HG03025 (cell line): ENCODE results near the gene ST6GALNAC3.
A peak's percentile ranks its signal among the peaks of the same experiment; 100 is the strongest.

Source experiments
- ATAC-seq: cut with Tn5 transposase; IDR thresholded peaks from one replicate; pipeline ENCODE4 v1.9.1; 2021; ENCODE audit warnings: mild to moderate bottlenecking, moderate library complexity; ENCODE audit not compliant: unreplicated experiment, low FRiP score

Gene ST6GALNAC3

DNA sequence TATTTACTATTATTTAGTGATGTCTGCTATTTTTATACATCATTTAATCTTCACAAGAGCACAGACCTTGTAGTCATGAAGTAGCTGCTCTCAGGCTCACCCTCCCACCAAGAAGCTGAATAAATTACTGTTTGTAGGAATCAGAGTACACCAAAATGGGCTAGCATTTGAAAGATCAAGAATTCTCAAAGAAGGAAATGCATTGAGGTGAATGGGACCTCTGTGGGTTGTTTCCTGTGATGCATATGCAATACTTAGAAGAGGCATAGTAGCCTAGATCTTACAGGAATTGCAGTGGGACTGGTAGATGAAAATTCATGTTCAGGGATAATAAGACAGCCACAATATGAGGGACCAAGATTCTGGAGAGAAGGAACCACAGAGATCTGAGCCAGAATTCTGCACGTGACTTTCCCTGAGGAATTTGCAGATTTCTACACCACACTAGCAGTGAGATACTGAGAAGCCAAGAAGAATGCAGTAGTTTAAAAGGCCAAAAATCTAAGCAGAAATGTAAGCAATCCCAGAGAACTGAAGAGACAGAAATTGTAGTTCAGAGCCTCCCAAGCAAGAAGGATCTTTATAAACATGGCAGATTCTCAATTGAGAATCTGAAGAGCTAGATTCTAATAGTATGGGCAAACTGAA lies 307.0 kb downstream of the ST6GALNAC3 start:
- no peak for ATAC-seq

DNA sequence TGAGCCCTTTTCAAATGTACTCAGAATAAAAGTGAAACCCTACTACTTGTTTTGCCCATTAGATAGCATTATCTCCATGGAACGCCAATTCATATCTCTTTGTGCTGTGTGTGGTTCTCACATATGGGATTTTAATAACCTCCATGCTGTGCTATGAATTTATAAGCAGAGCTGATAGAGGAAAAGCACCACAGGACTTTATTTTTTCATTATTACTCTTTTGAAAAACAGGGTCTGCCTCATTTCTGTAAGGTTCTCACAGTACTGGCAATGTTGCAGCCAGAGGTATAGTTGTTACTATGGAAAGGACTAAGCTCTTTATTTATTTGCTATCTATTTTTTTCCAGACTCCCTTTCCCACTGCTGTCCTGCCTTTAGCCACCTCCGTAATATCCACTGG lies 313.7 kb downstream of the ST6GALNAC3 start:
- no peak for ATAC-seq

DNA sequence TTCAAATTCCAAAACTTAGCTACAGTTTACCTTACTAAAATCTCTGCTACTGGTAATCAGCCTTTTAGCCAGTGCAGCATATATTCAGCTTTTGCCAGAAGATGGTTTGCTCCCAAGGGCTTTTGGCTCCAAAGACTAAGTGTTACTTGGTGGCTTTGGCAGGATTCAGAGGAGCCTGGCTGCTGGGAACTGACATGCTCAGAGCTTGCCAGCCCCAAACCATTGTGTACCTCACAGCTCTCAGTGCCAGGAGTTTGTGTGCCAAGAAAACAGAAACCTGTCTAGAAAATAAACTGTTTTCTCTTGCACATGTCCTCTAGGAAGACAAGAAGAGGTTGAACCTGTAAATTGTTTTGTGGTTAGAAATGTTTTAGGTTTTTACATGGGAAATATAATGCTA lies 315.9 kb downstream of the ST6GALNAC3 start:
- ATAC-seq: no peak

- no peak for ATAC-seq
These were observed 320.5 kb downstream of the ST6GALNAC3 start for GRCh38 chr1:76395059-76395458.

DNA sequence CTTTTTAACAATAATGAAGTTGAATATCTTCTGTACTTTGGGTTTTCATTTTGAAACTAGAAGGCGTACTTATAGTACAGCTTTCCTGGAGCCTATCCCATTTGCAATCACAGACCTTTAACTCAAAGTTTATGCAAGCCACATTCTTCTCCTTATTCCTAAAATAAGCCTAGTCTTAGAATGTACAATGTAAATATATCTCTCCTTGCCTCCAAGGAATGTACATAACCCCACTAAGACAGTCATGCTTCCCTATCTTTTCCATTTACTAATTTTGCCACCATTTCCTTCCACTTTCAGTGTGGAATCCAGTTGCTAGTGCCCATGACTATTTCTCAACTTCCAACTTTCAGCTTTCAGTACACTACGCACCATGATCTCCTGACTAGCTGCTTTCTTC lies 327.6 kb downstream of the ST6GALNAC3 start:
- no peak for ATAC-seq

DNA sequence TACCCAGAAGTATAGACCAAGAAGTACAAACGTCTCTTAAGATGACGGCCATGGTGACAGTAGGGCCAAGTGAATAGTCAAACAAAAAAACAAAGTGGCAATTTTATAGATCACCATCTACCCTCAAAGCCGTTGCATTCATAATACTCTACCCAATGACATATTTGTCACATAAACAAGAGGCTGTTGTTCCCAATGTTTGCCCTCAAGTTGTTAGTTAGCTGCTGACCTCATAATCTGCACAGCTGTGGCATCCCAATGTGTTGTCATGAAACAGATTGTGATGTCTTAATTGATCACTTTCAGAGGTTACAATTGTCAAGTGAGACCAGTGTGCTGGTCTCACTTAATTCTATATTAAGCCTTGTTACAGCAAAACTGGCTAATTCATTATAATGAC lies 333.8 kb downstream of the ST6GALNAC3 start:
- ATAC-seq: no peak

DNA sequence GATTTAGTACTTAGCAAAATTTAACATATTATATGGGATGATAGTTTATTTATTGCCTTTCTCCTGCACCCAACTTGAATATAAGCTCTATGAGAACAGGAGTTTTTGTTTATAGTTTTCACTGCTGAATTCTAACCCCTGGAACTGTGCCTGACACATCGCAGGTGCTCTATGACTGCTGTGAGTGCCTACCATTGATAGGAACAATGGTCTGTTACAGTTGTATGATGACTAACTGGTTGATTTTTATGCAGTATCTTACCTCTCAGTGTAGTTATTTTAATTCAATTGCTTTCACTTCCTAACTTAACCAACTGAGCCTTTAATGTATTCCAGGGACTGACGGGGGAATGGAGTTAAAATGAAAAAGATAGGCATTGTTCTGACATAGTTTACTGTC lies 336.0 kb downstream of the ST6GALNAC3 start:
- no peak for ATAC-seq

DNA sequence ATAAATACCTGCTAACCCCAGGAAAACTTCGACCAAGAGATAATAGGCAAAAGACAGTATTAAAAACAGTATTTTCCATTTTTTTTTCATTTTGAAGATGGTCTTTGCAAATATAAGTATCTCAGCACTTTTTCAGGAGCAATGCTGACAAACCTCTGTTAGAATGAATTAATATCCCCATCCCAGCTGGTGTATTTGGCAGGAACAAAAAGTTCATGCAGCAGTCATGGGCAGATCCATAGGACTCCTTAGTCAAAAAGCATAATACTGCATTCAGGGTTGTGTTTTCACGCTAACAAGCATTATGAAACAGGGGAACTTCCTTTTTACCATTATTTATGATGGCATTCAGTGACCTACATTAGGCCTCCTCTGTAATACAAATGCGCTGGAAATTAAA lies 344.0 kb downstream of the ST6GALNAC3 start:
- no peak for ATAC-seq

GRCh38 chr1:76419603-76420002 lies 345.1 kb downstream of the ST6GALNAC3 start:
- no peak for ATAC-seq

- ATAC-seq: peak; percentile 92
These were observed 350.9 kb downstream of the ST6GALNAC3 start for GRCh38 chr1:76425201-76426145.

GRCh38 chr1:76426606-76427005 lies 352.1 kb downstream of the ST6GALNAC3 start:
- no peak for ATAC-seq

- no peak for ATAC-seq
These were observed 353.5 kb downstream of the ST6GALNAC3 start for GRCh38 chr1:76428028-76428427.

- ATAC-seq: no peak
These were observed 356.0 kb downstream of the ST6GALNAC3 start for GRCh38 chr1:76430531-76430930.

- ATAC-seq: no peak
These were observed 359.0 kb downstream of the ST6GALNAC3 start for GRCh38 chr1:76433526-76433925.

GRCh38 chr1:76443217-76443616 lies 368.7 kb downstream of the ST6GALNAC3 start:
- no peak for ATAC-seq

DNA sequence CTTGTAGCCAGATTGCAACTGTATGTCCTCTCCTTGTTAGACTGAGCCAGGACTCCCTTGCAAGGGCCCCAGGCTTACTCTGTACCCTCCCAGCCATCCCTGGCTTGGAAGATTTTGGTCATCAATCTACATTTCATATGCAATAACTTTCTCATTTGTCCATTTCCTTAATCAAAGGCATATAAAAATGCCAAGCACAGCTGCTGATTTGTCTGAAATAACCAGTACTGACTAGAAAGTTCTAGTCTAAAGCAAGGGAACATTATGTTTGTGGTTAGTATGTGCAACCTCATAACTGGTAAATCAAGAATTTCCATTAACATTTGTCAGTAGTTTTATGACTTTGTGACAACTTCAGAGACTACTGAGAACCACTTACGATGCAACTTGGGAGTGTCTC lies 370.2 kb downstream of the ST6GALNAC3 start:
- no peak for ATAC-seq

DNA sequence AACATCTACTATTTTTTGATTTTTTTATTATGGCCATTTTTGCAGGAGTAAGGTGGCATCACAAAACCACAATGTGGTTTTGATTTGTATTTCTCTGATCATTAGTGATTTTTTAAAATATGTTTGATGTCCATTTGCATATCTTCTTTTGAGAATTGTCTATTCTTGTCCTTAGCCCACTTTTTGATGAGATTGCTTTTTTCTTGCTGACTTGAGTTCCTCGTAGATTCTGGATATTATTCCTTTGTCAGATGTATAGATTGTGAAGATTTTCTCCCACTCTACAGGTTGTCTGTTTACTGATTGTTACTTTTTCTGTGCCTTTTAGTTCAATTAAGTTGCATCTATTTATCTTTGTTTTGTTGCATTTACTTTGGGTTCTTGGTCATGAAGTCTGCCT lies 375.7 kb downstream of the ST6GALNAC3 start:
- no peak for ATAC-seq

GRCh38 chr1:76463278-76463677 lies 388.7 kb downstream of the ST6GALNAC3 start:
- ATAC-seq: peak; percentile 59

- ATAC-seq: no peak
These were observed 389.3 kb downstream of the ST6GALNAC3 start for GRCh38 chr1:76463849-76464248.

DNA sequence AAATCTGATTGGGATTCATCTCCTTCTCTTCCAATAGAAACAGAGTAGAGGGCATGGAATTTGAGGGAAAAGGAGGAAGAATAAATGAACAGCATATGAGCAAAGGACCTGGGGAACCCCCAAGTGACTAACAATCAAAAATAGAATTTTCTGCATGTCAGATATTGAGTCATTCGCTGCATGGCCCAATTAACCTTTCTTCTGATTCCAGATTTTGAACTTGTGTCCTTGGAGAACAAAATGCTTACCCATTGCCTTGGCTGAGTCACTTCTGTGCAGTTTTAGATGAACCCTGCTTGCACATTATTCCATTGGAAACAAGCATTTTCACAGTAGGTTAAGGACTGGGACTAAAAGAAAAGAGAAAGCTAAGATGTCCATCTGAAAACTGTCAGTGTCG lies 390.5 kb downstream of the ST6GALNAC3 start:
- ATAC-seq: no peak

DNA sequence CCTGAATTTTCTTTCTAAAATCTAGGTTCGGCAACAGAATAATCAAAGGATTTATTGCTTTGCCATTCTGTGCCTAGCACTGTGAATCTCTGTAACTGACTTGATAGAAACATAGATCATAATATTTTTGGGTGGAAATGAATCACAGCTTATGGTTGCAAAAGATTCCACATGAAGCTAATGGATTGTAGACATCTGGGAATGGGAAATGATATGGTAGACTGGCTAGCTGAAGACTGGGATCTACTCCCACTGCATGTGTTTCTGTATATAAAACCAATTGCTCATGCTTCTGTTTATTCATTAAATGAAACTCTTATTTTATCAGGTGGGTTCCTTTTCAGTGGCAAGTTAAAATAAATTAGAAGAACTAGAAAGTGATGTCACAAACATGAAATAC lies 395.6 kb downstream of the ST6GALNAC3 start:
- ATAC-seq: no peak

GRCh38 chr1:76471536-76471935 lies 397.0 kb downstream of the ST6GALNAC3 start:
- ATAC-seq: no peak
